CD4-positive, alpha-beta T cell treated with Interleukin-4 for 4 hours (primary cell): ENCODE results near the gene ADSS1.
"Not testable (repeated sequence)": the region's sequence is repeated elsewhere in the genome, so short reads cannot be mapped to it uniquely, and the experiment has no call there.

ENCODE experiments used
- DNase-seq: peaks from one replicate; pipeline ENCODE4 v3.0.0-alpha.2; 2020

The ADSS1 gene

DNA sequence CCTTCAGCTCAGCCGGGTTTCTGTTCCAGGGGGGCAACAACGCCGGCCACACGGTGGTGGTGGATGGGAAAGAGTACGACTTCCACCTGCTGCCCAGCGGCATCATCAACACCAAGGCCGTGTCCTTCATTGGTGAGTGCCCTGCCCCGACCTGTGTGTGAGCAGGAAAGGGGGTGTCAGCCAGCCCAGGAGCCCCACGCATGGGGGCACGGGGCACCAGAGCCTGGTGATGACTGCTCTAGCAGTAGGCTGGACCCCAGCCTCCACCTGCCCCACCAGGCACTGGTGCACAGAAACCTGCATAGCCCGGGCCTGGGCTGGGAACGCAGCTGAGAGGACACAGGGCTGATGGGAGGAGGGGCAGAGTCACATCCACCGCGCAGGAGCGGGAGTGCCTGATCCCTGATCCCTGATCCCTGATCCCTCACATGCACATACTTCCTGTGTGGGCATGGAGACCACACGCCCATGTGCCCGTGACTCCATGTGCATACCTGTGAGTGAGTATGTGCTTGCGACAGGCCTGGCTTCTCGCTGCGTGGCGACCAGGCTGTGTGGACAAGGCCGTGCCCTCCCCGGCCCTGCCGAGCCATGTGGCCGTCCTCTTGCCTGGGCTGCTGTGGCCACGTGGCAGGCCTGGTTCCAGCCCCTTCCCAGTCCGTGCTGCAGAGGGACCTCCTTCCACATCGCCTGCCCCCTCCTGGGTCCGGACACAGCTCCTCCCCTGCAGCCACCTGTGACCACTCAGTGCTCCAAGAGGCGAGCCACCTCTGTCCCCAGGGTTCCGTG is 11.2 kb downstream of the ADSS1 start:
- no peak for DNase-seq

DNA sequence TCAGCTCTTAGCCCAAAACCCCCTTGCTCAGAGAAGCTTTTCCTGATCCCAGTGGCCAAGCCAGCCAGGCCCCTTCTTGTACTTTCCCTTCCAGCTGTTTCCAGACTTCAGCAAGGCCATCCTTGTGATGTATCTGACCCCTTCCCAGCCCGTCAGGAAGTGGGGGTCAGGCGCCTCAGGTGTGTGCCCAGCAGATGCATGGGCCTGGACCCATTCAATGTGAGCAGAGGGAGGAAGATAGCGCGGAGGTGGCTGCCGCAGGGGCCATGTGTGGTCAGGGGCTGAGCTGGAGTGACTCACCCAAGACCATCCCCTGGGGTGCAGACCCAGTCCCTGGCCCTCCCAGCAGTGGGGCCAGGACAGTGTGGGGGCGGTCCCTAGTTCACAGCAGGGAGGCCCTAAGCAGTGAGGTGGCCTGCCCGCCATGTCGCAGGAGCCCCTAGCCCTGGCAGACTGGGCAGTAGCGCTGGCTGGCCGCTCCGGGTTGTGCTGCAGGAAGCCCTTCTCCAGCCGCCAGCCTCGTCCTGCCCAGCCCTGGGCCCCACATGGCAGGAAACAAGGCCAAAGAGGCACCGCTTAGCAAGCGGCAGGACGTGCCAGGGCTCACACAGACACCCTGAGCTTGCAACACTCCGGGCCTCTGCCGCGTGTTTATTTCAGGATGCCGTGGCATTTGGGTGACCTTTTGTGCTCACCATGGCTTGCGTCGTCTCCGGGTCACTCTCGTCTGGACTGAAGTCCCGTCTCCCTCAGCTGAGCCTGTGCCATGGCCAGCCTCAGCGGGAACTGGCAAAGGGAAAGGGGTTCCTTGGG is 12.0 kb downstream of the ADSS1 start:
- no peak for DNase-seq

DNA sequence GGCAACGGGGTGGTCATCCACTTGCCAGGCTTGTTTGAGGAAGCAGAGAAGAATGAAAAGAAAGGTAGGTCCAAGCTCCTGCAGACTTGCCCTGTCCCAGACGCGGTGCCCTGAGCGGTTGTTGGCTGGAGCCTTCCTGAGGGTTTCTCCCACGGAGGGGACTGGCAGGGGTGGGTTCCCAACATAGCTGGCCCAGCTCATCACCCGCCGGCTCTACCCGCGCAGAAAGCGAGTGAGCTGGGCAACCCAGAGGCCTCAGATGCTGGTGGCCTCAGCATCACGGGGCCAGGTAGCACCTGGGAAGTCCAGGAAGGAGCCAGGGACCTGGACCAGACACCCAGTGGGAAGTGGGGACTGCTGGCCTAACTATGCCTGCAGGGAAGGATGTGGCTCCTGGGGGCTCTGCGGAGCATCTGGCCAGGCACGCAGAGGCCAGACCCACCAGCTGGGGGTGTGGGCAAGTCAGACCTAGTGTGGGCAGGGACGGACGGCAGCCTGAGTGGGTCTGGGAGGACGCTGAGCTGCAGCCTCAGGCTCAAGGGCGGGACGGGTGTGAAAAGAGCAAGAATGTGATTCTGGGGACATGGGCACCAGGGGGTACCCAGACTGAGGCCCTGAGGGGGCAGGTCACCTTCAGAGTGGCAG is 14.5 kb downstream of the ADSS1 start:
- no peak for DNase-seq

DNA sequence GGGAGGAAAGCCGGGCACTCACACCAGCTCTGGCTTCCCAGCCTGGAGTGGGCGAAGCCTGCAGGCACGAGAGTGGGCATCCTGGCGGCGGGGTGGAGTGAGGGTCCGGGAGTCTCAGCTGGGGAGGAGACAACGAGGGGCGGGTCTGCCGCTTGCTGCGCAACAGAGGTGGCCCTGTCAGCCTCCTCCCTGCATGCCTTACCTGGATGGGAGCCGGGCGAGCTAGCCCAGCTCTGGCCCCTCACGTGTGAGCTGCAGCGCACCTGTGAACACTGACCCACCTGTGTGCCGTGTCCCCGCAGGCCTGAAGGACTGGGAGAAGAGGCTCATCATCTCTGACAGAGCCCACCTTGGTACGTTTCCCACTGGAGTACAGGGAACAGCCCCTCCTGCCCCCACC is 15.0 kb downstream of the ADSS1 start:
- no peak for DNase-seq

DNA sequence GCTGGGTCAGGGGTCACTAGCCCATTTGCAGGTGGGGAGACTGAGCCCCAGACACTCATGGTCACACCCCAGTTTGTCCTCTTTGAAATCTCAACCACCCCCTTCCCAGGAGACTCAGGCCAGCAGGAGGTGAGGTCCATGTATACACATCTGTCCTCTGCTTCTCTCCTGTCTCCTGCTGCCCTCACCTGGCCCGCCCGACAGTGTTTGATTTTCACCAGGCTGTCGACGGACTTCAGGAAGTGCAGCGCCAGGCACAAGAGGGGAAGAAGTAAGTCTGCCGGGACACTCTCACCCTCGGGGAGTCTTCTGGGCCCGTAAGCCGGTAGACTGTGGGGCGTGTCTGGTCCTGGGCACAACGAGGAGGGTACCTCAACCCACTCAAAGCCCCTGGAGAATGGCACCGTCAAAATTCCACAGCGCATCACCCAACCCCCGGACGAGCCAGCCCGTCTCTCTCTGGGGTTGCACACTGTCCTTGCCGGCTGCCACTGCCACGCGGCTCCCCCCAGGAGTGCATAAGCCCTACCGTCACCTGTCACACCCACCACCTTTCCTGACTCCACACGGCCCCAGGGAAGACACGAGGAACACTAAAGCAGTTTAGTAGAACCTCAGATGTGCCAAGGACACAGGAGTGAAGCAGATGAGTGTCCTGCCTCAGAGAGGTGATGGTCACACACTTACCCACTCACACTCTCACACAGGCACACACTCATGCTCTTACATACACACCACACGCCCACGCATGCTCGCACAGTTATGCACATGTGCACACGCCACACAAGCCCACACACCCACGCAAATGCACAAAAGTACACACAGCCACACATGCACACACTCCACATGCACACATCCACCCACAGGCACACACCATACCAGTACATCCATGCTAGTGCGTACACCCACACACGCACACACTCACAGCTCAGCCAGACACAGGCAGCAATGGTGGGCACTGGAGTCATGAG is 15.8 kb downstream of the ADSS1 start:
- DNase-seq = no peak

DNA sequence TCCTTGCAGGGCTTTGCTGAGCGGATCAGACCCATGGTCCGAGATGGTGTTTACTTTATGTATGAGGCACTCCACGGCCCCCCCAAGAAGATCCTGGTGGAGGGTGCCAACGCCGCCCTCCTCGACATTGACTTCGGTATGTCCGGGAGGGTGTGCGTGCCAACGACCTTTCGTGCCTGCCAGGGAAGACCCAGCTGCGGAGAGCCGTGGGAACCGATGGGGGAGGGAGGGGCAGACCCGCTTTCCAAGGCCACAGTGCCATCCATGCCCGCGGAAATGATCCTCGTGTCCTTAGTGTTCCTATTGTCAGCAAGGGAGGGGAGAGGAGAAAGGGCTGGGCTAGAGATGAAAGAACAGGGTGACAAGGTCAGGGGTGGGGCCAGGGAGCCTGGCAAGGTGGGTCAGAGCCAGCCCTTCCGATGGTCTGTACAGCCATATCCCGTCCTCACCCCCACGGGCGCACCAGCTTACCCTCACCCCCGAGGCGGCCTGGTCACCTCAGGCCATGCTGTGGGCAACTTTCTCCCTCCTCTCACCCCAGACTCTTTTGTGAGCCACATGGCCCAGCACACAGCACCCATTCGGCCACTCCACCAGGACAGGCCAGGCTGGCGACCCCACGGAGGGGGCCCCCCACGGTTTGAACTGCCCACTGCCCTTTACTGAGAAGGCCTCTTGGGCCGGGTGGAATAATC is 17.2 kb downstream of the ADSS1 start:
- no peak for DNase-seq

DNA sequence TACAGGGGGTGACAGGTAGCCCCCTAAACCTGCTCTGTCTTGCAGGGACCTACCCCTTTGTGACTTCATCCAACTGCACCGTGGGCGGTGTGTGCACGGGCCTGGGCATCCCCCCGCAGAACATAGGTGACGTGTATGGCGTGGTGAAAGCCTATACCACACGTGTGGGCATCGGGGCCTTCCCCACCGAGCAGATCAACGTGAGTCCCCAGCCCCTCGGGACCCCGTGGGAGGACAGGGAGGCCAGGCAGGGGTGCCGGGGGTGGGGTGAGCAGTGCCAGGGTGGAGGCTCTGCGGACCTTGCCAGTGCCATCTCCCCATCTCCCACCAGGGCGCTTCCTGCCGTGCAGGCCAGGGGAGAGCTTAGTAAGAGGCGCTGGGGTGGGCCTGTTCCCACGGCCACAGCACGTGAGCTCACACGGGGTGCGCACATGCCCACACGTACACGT is 17.8 kb downstream of the ADSS1 start:
- no peak for DNase-seq

DNA sequence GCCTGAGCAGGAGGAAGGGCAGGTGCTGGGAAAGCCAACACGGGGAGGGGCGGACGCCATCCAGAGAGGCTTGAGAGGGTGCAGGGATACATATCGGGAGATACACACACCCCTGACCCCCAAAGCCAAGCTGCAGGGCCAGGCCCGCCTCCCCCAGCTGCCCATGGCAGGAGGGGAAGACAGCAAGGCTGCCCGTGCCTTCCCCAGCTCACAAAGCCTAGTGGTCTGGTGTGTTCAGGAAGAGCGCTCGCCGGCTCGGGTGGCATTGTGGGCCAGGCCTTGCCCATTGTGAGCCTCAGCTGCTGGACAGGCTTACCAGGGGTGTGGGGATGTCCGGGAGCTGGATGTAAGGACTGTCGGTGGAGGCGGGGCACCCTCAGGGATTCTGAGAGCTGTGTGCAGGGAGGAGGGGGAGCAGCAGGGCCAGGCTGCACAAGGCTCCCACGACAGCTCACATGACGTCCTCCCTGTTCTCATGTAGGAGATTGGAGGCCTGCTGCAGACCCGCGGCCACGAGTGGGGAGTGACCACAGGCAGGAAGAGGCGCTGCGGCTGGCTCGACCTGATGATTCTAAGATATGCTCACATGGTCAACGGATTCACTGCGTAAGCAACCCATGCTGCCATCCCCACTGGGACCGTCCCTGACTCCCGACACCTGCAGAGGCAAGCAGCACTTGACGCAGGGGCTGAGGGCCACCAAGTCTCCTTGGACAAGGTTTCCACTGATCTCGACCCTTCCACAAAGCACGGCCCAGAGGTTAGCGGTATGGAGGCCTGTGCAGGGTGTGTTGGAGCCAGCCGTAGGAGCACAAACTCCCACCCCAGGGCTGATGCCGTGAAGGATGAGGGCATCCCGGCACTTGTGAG is 18.8 kb downstream of the ADSS1 start:
- no peak for DNase-seq

DNA sequence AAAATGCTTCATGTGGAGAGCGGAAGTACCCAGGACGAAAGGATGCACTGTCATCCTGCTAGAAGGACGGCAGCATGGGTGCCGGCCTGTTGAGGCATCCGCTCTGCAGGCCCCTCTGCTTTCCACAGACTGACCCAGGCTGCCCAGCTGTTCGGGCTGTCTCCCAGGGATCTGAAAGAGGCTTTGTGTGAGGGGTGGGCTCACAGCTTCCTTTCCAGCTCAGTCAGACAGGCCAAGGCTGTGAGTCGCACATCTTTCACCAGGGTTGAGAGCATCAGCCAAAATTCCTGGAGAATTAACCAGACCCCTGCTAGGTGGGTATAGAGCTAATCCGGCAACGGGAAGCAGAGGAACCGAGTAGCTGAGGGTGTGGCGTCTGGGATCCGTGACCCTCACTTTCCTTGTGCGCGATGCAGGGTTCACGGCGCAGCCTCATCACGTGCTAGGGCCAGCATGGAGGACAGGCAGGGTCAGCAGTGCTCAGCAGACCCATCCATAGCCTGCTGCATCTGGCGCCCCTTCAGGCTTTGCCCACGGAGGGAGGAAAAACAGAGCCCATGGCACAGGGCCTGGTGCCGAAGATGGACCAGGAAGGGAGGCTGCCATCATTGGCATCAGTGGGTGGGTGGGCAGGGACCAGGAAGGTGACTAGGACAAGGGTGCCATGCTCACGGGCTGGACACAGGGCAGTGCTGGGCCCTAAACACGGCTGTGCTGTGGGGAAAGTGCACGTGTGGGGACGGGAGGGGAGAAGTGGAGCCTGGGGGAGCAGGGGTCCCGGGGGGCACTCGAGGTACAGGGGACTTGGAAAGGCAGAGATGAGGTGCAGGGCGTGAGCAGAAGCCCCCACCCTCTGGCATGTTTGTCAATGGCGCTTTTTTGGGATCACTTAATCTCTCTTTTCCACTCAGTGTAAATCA is 19.7 kb downstream of the ADSS1 start:
- no peak for DNase-seq

DNA sequence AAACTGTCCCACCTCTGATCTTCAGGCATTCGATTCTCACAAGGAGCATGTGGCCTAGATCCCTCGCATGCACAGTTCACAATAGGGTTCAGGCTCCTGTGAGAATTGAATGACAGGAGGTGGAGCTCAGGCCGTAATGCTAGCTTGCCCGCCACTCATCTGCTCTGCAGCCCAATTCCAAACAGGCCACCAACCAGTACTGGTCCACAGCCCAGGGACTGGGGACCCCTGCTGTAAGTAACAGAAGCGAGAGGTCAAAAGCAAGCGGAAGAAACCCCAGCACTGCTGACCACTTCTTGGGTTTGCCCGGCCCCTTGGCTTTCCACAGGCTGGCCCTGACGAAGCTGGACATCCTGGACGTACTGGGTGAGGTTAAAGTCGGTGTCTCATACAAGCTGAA is 20.5 kb downstream of the ADSS1 start:
- no peak for DNase-seq

DNA sequence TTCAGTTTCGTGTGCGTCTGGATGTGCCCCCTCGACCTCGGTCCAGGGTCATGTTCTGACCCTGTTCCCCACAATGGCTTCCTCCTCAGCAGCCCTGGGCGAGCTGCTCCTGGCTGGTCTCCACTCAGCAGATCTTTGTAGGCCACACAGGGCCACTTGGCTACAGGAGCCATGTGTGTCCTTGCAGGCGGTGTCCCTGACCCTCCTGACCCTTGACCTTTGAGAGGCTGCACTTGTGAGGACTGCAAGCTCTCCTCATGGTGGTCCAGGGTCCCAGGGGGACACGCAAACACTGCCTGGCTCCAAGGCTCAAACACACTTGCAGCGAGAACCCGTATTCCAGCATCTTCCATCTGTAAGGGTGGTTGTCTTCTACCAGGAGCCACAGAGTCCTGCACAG is 21.4 kb downstream of the ADSS1 start:
- no peak for DNase-seq

DNA sequence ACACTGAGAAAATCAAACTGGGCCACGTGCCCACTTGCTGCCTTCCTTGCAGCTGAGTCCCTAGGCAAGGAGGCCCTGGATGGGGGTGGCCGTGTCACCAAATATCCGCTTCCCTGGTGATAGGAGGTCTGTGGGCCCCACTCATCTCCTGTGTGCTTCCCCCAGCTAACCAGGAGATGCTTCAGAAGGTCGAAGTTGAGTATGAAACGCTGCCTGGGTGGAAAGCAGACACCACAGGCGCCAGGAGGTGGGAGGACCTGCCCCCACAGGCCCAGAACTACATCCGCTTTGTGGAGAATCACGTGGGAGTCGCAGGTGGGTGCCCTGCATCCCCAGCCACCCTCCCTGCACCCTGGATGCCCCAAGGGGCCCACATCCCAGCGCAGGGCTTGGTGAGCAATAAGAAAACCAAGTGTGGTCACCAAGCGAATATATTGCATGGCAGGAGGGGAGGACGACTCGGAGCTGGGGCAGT is 22.1 kb downstream of the ADSS1 start:
- no peak for DNase-seq

DNA sequence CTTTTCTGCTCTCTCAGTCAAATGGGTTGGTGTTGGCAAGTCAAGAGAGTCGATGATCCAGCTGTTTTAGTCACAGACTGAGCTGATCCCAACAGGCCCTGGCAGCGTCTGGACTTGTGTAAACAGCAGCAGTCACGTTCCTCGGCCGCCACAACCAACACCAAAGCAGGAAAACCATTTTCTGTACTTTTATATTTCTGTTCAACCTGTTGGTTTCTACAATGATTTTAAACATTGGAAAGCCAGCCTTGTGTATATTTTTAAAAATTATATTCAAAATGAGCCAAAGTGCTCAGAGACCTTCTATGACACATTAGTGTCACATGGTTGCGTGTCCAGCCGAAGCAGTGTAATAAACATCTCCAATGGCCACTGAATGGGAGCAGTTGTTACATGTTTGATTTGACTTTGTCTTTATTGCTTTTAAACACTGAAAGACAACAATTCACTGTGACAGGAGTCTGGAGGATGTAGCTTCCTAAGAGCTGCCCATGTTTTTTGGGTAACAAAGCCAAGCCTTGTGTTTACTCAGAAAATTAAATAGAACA is 23.0 kb downstream of the ADSS1 start:
- no peak for DNase-seq

DNA sequence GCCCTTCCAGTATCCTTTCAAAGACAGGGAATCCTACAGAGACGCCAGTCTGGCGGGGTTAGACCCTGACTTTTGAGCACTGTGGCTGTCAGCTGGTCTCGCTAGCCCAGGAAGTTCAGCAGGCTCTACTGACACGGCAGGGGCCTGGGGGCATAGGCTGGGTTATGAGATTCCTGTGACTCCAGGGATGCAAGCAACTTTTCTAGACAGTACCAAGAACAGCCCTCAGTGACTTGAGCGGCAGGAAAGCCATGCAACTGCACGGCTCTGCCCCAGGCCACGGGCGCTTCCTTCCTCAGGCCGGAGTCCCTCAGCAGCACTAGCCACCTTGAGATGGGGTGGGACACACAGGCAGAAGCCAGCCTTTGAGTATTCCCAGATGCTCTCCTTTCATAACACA is 23.8 kb downstream of the ADSS1 start:
- no peak for DNase-seq

DNA sequence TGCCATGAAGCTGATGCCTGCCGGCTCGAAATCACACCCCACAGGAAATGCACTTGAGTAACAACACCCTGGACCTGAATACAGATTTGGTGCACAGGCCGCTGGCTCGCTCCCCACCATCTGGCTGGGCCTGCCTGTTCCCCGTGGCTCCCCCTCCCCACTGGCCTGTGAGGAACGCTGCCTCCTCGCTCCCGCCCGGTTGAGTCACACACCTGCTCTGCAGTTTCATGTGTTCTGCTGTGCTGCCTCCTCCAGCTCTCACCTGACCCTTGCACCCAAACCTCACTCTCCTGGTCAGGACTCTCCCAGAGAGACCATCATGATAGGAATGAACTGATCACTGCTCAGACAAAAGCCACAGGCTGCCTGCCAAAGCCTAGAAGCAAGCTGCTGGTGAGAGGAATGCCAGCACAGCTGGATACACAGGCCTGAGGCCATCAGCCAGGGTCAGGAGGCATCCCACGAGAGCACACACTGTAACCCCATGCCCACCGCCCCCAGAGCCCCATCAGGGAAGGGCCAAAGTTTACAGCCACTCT is 25.2 kb downstream of the ADSS1 start:
- no peak for DNase-seq

DNA sequence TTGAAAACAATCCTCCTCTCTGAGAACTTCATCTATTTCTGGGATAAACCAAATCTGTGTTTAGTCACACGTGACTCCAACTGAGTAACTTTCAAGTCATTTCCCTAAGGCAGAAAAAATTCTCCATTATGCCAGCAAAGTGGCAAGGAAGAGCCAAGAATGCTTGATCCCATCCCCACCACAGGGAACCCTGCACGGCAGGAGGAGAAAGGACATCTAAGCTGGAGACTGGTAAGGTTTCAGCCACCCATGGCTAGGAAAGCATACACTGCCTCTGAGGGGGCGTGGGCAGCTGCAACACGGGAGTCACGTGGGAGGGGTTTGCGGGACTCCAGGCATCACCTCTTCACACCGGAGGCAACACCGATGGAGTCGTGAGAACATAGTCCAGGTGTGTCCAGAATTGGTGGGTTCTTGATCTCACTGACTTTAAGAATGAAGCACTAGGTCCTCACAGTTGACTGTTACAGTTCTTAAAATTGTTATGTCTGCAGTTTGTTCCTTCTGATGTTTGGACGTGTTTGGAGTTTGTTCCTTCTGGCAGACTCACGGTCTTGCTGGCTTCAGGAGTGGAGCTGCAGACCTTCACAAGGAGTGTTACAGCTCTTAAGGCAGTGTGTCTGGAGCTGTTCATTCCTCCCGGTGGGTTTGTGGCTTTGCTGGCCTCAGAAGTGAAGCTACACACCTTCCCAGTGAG is 26.2 kb downstream of the ADSS1 start:
- no peak for DNase-seq

DNA sequence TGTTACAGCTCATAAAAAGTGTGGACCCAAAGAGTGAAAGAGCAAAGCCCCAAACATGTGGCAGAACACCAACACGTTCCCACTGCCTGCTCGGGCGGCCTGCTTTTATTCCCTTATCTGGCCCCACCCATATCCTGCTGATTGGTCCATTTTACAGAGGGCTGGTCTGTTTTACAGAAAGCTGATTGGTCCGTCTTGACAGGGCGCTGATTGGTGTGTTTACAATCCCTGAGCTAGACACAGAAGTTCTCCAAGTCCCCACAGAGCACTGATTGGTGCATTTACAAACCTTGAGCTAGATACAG is 26.7 kb downstream of the ADSS1 start:
- not testable (repeated sequence) for DNase-seq
